Right lobe of liver (tissue), 6 donors: ENCODE results near the gene PIWIL1. TPM values are rescaled to one million over a fixed set of nuclear protein-coding genes. Genes with fewer than 3 reads are reported as not detected.

ENCODE experiments used
- ATAC-seq, 4 donors: fragments of 200-7000 bp; cut with Tn5 transposase; one replicate each; pipeline ENCODE4 v1.9.1; 2020; ENCODE audit warnings: mild to moderate bottlenecking in 4 of 4, moderate library complexity in 4 of 4
- DNase-seq, 3 donors: peaks; one replicate each; pipeline ENCODE4 v3.0.0-alpha.2; 2020
- H3K27ac ChIP-seq, 3 donors: fragments of 200-600 bp; one replicate each; pipeline ENCODE4 v1.8.0; 2022
- H3K27me3 ChIP-seq, 2 donors: fragments of 200-600 bp; one replicate each; pipeline ENCODE4 v1.8.0; 2022
- H3K36me3 ChIP-seq, 4 donors: fragments of 200-600 bp; sonication (generic) in 1 of 4; one replicate each; pipeline versions ENCODE4 v1.5.1 to v1.8.0; 2017 to 2022; ENCODE audit warnings: control low read depth in 1 of 4
- H3K4me1 ChIP-seq, 4 donors: fragments of 200-600 bp; sonication (generic) in 1 of 4; one replicate each; pipeline versions ENCODE4 v1.5.1 to v1.8.0; 2017 to 2022; ENCODE audit warnings: control low read depth in 1 of 4
- H3K4me3 ChIP-seq, 3 donors: fragments of 200-600 bp; one replicate each; pipeline ENCODE4 v1.8.0; 2022
- H3K9me3 ChIP-seq, 4 donors: fragments of 200-600 bp; sonication (generic) in 1 of 4; one replicate each; pipeline versions ENCODE4 v1.5.1 to v1.8.0; 2017 to 2022; ENCODE audit warnings: control low read depth in 1 of 4
- CTCF ChIP-seq, 4 donors: fragments of 200-600 bp in 3 of 4; fragments of 450-650 bp in 1 of 4; IDR thresholded peaks; one replicate each; pipeline versions ENCODE4 v1.5.1 to v1.8.0; 2016 to 2022; ENCODE audit warnings: antibody characterized with exemption in 4 of 4, mild to moderate bottlenecking in 2 of 4
- POLR2A ChIP-seq: fragments of 450-650 bp; IDR thresholded peaks from one replicate; pipeline ENCODE4 v1.6.1; 2017; ENCODE audit warnings: antibody characterized with exemption, mild to moderate bottlenecking
- WGBS: methylation state at CpG from one replicate; pipeline ENCODE4 v1.1.6; 2018; ENCODE audit warnings: low coverage, low lambda C conversion rate; ENCODE audit not compliant: insufficient coverage; ENCODE audit errors: missing lambda C conversion rate; 5-methylcytosine and 5-hydroxymethylcytosine counted together
- intact Hi-C, 2 donors: fragments of 100-400 bp; cut with DNase I; formaldehyde crosslinking; loops; one replicate each; pipeline versions ENCODE4 v1.11.2 to v1.14.1; 2022
- total RNA-seq, 6 experiments: library from RNA; depleted of rRNA in 2 of 6; stranded (reverse); fragments of >200 nt in 2 of 6; fragmentation: NEBNext Ultra II Directional in 3 of 6; extraction: Animal tissue kit (Norgen Biotek cat#: 25700) in 3 of 6; gene quantifications; one replicate each; pipeline versions ENCODE4 v1.1.0 to v1.2.4, GENCODE V29; 2016 to 2023
- donor health status: DM: no; HTN: yes; CAD: no.
- donor health status: DM: no; HTN: no; CAD: no.
- donor health status: DM: no; HTN: no; CAD: no.
- donor health status: DM: no; HTN: yes; CAD: no.
- donor health status: DM: no; HTN: yes; CAD: no.

Gene PIWIL1
- total RNA-seq, 6 experiments from 2014 or later = not detected

DNA sequence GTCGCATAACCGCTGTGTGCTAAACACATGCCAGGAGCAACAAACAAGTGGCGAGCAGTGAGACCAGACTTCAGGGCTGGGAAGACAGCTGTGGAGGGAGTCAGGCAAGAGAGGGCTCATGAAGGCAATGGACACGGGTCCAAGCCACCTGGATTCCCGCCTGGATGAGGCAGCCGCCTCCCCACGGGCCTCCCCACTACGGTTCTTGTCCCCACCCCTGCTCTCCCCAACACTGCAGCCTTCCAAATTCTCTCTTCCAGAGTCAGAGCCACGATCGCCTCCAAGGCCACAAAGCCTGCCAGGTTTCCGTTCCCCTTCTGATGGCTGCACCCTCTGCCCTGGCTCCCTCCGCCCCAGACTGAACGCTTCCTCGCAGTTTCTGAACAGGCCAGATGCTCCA is 36.1 kb upstream of the PIWIL1 start:
- no peak overlapping the region for H3K4me3 ChIP-seq
- H3K36me3 ChIP-seq = no peaks in the 10 kb centered on the region
- no peaks in the 10 kb centered on the region for H3K9me3 ChIP-seq
- H3K27ac ChIP-seq = no peak overlapping the region
- DNase-seq = no peak
- no peaks in the 10 kb centered on the region for H3K4me1 ChIP-seq
- ATAC-seq = no peak
- H3K27me3 ChIP-seq = no peaks in the 10 kb centered on the region
- intact Hi-C loops = no loop called here
- WGBS = 40% methylated on average over 1 of the region's 14 CpGs
- TF ChIP-seq CTCF (IDR thresholded peaks at IDR 0.05) (no peak), POLR2A (no peak)

- no peak for TF ChIP-seq POLR2A
- TF ChIP-seq CTCF (IDR thresholded peaks at IDR 0.05) = no peak
- H3K27me3 ChIP-seq = no peaks in the 10 kb centered on the region
- ATAC-seq = no peak
- H3K9me3 ChIP-seq = no peaks in the 10 kb centered on the region
- DNase-seq = no peak
- intact Hi-C loops = no loop called here
- H3K4me1 ChIP-seq = no peaks in the 10 kb centered on the region
- no peak overlapping the region for H3K4me3 ChIP-seq
- 72% methylated on average over 7 of the region's 8 CpGs for WGBS
- H3K36me3 ChIP-seq = no peaks in the 10 kb centered on the region
- no peak overlapping the region for H3K27ac ChIP-seq
Measured at GRCh38 chr12:130303781-130304180, 33.9 kb upstream of the PIWIL1 start.

DNA sequence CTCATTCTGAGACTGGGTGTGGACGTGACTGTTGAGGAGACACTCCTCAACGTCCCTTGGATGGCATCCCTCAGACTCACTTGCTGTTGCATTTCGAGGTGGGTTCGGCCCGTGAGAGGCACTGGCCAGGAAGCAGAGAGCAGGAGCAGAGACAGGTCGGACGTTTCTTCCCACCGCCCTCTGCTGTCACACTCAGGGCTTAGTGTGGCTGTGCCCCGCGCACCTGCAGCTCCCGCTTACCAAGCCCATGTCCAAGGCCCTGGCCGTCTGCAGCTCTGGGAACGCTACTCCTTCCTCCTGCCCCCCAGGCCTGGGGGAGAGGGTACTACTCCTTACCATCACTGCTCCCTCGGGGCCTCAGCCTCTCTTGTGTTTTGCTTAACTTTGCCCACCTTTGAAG is 29.8 kb upstream of the PIWIL1 start:
- ATAC-seq = no peak
- Histone ChIP-seq H3K36me3 (no peaks in the 10 kb centered on the region), H3K4me3 (no peak overlapping the region), H3K27ac (no peak overlapping the region), H3K9me3 (no peaks in the 10 kb centered on the region), H3K4me1 (no peaks in the 10 kb centered on the region), H3K27me3 (no peaks in the 10 kb centered on the region)
- 45% methylated on average over 8 of the region's 14 CpGs for WGBS
- no peak for DNase-seq
- no peak for TF ChIP-seq CTCF (IDR thresholded peaks at IDR 0.05)
- no peak for TF ChIP-seq POLR2A
- intact Hi-C loops = no loop called here

- intact Hi-C loops = no loop called here
- WGBS = 77% methylated on average over 6 of the region's 6 CpGs
- no peaks in the 10 kb centered on the region for H3K27me3 ChIP-seq
Measured at GRCh38 chr12:130308393-130308792, 29.3 kb upstream of the PIWIL1 start.

More at GRCh38 chr12:130308393-130308792, 29.3 kb upstream of the PIWIL1 start:
- ATAC-seq (no peak), DNase-seq (no peak)
- no peak overlapping the region for H3K27ac ChIP-seq
- H3K9me3 ChIP-seq = no peaks in the 10 kb centered on the region
- no peaks in the 10 kb centered on the region for H3K4me1 ChIP-seq
- H3K4me3 ChIP-seq = no peak overlapping the region
- TF ChIP-seq CTCF (IDR thresholded peaks at IDR 0.05) (no peak), POLR2A (no peak)
- no peaks in the 10 kb centered on the region for H3K36me3 ChIP-seq
